SH-SY5Y (cell line): ENCODE results near the gene FAM117B.

Source experiments
- GATA2 ChIP-seq: IDR thresholded peaks from 2 replicates; pipeline ENCODE4 v1.6.1; 2011; ENCODE audit warnings: mild to moderate bottlenecking, low read depth, low read length
- GATA3 ChIP-seq: IDR thresholded peaks from 2 replicates; pipeline ENCODE4 v1.6.1; 2011; ENCODE audit warnings: low read depth, mild to moderate bottlenecking, low read length, moderate library complexity

DNA sequence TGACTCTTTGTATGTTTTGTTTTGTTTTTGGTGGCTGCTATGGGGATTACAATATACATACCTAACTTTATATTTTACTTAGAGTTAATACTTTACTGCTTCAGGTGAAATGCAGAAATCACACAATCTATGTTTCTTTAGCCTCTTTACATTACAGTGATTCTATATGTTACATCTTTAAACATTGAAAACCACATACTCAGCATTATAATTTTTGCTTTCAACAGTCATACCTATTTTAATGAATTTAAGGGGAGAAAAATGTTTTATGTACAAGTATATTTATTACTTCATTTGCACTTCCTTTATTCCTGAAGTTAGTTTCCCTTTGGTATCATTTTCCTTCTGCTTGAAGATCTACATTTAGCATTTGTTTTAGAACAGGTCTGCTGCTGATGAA is 23.1 kb downstream of the FAM117B start:
- TF ChIP-seq GATA3 (no peak), GATA2 (no peak)
